HG02885 (cell line): ENCODE data around the gene CENPVL1.
"Not testable (repeated sequence)": the region's sequence is repeated elsewhere in the genome, so short reads cannot be mapped to it uniquely, and the experiment has no call there.

Experiments
- ATAC-seq: cut with Tn5 transposase; IDR thresholded peaks from one replicate; pipeline ENCODE4 v1.9.1; 2021; ENCODE audit warnings: mild to moderate bottlenecking; ENCODE audit not compliant: unreplicated experiment, poor library complexity

CENPVL1 gene

GRCh38 chrX:51710277-51711164 lies at the start of gene CENPVL1:
Gene CENPVL1, plus strand, starts transcription at chrX:51710512. Its CDS starts 0 bp downstream, at chrX:51710512.
- ATAC-seq = not testable (repeated sequence)

GRCh38 chrX:51665981-51666380 lies 44.3 kb upstream of the CENPVL1 start:
- ATAC-seq = no peak

- ATAC-seq = not testable (repeated sequence)
Measured at GRCh38 chrX:51679689-51680433, 30.5 kb upstream of the CENPVL1 start.

- ATAC-seq = not testable (repeated sequence)
Measured at GRCh38 chrX:51681808-51682719, 28.2 kb upstream of the CENPVL1 start.

- ATAC-seq = not testable (repeated sequence)
Measured at GRCh38 chrX:51682720-51683062, 27.6 kb upstream of the CENPVL1 start, which contains the start of gene CENPVL2. Gene CENPVL2, minus strand, starts transcription at chrX:51682831. Its CDS starts 0 bp downstream, at chrX:51682831.

- no peak for ATAC-seq
Measured at GRCh38 chrX:51694254-51694653, 16.1 kb upstream of the CENPVL1 start.

GRCh38 chrX:51697397-51697796 lies 12.9 kb upstream of the CENPVL1 start:
- no peak for ATAC-seq

- not testable (repeated sequence) for ATAC-seq
Measured at GRCh38 chrX:51712943-51713647, 2.8 kb downstream of the CENPVL1 start.

- no peak for ATAC-seq
Measured at GRCh38 chrX:51728202-51728601, 17.9 kb downstream of the CENPVL1 start.

- ATAC-seq = no peak
Measured at GRCh38 chrX:51737091-51737490, 26.8 kb downstream of the CENPVL1 start.

GRCh38 chrX:51742586-51742985 lies 32.3 kb downstream of the CENPVL1 start:
- ATAC-seq = no peak

- ATAC-seq = peak; percentile 94
Measured at GRCh38 chrX:51743179-51743957, 33.1 kb downstream of the CENPVL1 start, which contains the start of gene GSPT2. Gene GSPT2, plus strand, starts transcription at chrX:51743442. Its CDS starts 185 bp downstream, at chrX:51743627.

GRCh38 chrX:51747671-51748070 lies 37.4 kb downstream of the CENPVL1 start:
- ATAC-seq = no peak

GRCh38 chrX:51759055-51759839 lies 48.9 kb downstream of the CENPVL1 start:
- ATAC-seq = no peak

GRCh38 chrX:51760657-51761056 lies 50.3 kb downstream of the CENPVL1 start:
- ATAC-seq = no peak
